Stomach (tissue), 9 donors: Measurements from ENCODE around the gene SACM1L. TPM values are rescaled to one million over a fixed set of nuclear protein-coding genes. Genes with fewer than 3 reads are reported as not detected.

Source experiments
- DNase-seq, 2 donors: peaks; one replicate each; pipeline versions ENCODE4 v3.0.0 to v3.0.0-alpha.2; 2013 to 2019
- H3K27ac ChIP-seq, 5 donors: fragments of 200-600 bp in 4 of 5; sonication (generic) in 4 of 5; one replicate each; pipeline ENCODE4 v1.5.1; 2013 to 2019; ENCODE audit warnings: mild to moderate bottlenecking in 1 of 5, moderate library complexity in 1 of 5
- H3K27me3 ChIP-seq, 3 donors: fragments of 200-600 bp; sonication (generic); one replicate each; pipeline ENCODE4 v1.5.1; 2017 to 2019; ENCODE audit warnings: mixed run types in 1 of 3
- H3K36me3 ChIP-seq, 4 donors: fragments of 200-600 bp; sonication (generic); 1 replicate in 3 of 4; 2 replicates in 1 of 4; pipeline ENCODE4 v1.5.1; 2016 to 2019
- H3K4me1 ChIP-seq, 4 donors: fragments of 200-600 bp; sonication (generic); one replicate each; pipeline ENCODE4 v1.5.1; 2016 to 2019
- H3K4me3 ChIP-seq, 4 donors: fragments of 200-600 bp; sonication (generic) in 3 of 4; one replicate each; pipeline ENCODE4 v1.5.1; 2016 to 2019; ENCODE audit warnings: mild to moderate bottlenecking in 1 of 4
- H3K9me3 ChIP-seq, 4 donors: fragments of 200-600 bp; sonication (generic); one replicate each; pipeline ENCODE4 v1.5.1; 2016 to 2019
- EP300 ChIP-seq: sonication (generic); formaldehyde crosslinking; IDR thresholded peaks from one replicate; pipeline ENCODE4 v1.6.1; 2017; ENCODE audit warnings: antibody characterized with exemption
- POLR2A ChIP-seq, 4 donors: fragments of 450-650 bp; IDR thresholded peaks; one replicate each; pipeline ENCODE4 v1.6.1; 2016; ENCODE audit warnings: antibody characterized with exemption in 4 of 4, control low read depth in 2 of 4, mild to moderate bottlenecking in 1 of 4, moderate library complexity in 1 of 4
- POLR2AphosphoS5 ChIP-seq, 3 donors: sonication (generic); formaldehyde crosslinking; IDR thresholded peaks; one replicate each; pipeline ENCODE4 v1.6.1; 2016; ENCODE audit warnings: antibody characterized with exemption in 3 of 3
- WGBS, 5 donors: extraction: QIAGEN DNeasy Blood & Tissue Kit in 3 of 5; methylation state at CpG; one replicate each; pipeline versions ENCODE4 v1.1.5 to v1.1.7; 2013 to 2018; 5-methylcytosine and 5-hydroxymethylcytosine counted together
- intact Hi-C: fragments of 100-400 bp; cut with DNase I; formaldehyde crosslinking; loops from one replicate; pipeline ENCODE4 v1.15.1; 2023; ENCODE audit warnings: low total_unique reads
- polyA plus RNA-seq, 3 donors: library from polyadenylated mRNA; stranded (reverse); fragments of 200-250 nt; gene quantifications; one replicate each; pipeline ENCODE4 v1.2.3, GENCODE V29; 2013
- total RNA-seq, 5 donors: library from RNA; depleted of rRNA; stranded (reverse); fragments of >200 nt; gene quantifications; one replicate each; pipeline versions ENCODE4 v1.1.0 to v1.2.3, GENCODE V29; 2014 to 2016
- TF ChIP-seq, protein P1 (sequence below), 7 experiments: fragments of 450-650 bp in 4 of 7; fragments of 200-600 bp in 3 of 7; sonication (generic) in 3 of 7; IDR thresholded peaks; one replicate each; pipeline ENCODE4 v1.5.1; 2016 to 2019; ENCODE audit warnings: antibody characterized with exemption in 7 of 7, control low read depth in 2 of 7, mild to moderate bottlenecking in 1 of 7
- donor health status: healthy with polysubstance abuse.
- donor health status: Bipolar disorder and iron deficiency.
- donor health status: healthy.

SACM1L gene
- total and polyA plus RNA-seq, 8 donors = 9.8 to 118 (median 30.8) TPM

DNA sequence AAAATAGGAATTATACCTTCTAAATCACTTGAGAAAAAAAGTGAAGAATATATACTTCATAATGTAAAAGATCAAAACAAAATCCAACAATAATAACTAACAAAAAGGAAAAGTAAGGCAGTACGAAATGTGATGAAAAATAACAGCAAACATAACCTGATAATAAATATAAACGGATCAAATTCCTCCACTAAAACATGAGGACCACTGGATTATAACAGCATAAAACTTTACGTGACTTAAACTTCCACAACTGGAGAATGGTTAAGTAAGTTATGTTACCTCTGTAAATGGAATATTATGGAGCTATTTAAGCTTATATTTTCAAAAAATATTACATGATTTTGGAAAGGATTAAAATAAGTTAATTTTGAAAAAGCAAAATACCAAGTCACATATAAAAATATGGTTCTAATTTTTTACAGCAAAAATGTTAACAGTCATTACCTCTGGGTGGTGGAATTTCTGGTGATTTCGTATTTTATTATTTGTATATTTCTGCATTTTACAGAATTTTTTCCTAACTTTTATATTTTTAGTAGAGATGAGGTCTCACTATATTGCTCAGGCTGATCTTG, 100.1 kb downstream of the SACM1L start:
- no peak for DNase-seq
- Histone ChIP-seq H3K4me3 (no peak overlapping the region), H3K36me3 (no peaks in the 10 kb centered on the region), H3K9me3 (peaks cover 8 to 14% (median 9%) of the 10 kb centered on the region in 4 donors), H3K27me3 (peaks cover 0 to 16% (median 2%) of the 10 kb centered on the region in 3 donors), H3K27ac (no peak overlapping the region), H3K4me1 (no peaks in the 10 kb centered on the region)
- 81 to 94% (median 88%) methylated on average over 4 of the region's 4 CpGs for WGBS, 5 donors
- no peak for TF ChIP-seq POLR2AphosphoS5 (IDR thresholded peaks at IDR 0.05)
- no peak for TF ChIP-seq EP300
- TF ChIP-seq, protein P1, sequence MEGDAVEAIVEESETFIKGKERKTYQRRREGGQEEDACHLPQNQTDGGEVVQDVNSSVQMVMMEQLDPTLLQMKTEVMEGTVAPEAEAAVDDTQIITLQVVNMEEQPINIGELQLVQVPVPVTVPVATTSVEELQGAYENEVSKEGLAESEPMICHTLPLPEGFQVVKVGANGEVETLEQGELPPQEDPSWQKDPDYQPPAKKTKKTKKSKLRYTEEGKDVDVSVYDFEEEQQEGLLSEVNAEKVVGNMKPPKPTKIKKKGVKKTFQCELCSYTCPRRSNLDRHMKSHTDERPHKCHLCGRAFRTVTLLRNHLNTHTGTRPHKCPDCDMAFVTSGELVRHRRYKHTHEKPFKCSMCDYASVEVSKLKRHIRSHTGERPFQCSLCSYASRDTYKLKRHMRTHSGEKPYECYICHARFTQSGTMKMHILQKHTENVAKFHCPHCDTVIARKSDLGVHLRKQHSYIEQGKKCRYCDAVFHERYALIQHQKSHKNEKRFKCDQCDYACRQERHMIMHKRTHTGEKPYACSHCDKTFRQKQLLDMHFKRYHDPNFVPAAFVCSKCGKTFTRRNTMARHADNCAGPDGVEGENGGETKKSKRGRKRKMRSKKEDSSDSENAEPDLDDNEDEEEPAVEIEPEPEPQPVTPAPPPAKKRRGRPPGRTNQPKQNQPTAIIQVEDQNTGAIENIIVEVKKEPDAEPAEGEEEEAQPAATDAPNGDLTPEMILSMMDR (IDR thresholded peaks at IDR 0.05) = no peak
- no peak for TF ChIP-seq POLR2A (IDR thresholded peaks at IDR 0.05)
- intact Hi-C loops = no loop called here

DNA sequence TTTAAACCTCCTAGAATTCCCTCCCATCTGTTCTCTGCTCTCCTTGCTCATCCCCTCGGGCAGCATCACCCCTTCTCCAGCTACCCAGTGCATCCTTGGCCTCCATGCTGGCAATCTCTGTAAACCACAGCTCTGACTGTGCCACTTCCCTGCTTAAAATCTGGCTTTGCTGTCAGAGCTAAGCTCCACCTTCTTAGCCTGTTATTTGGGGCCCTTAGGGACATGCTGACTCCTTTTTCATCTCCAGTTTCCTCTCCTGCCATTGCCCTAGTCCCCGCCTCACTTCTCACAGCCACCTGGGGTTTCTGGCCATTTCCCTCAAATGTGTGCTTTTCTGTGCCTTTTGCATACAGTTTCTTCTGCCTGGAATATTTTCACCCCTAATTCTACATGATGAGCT, 101.4 kb downstream of the SACM1L start:
- Histone ChIP-seq H3K27me3 (peaks cover 0 to 29% (median 8%) of the 10 kb centered on the region in 3 donors), H3K36me3 (no peaks in the 10 kb centered on the region), H3K4me3 (no peak overlapping the region), H3K9me3 (peaks cover 8 to 9% (median 8%) of the 10 kb centered on the region in 4 donors), H3K4me1 (peaks cover 0 to 5% (median 2%) of the 10 kb centered on the region in 4 donors), H3K27ac (no peak overlapping the region)
- WGBS, 5 donors = 73 to 83% (median 77%) methylated on average over 2 of the region's 2 CpGs
- intact Hi-C loops = no loop called here
- no peak for DNase-seq
- no peak for TF ChIP-seq EP300
- TF ChIP-seq POLR2AphosphoS5 (IDR thresholded peaks at IDR 0.05) = no peak
- TF ChIP-seq, protein P1 (IDR thresholded peaks at IDR 0.05) = no peak
- TF ChIP-seq POLR2A (IDR thresholded peaks at IDR 0.05) = no peak

DNA sequence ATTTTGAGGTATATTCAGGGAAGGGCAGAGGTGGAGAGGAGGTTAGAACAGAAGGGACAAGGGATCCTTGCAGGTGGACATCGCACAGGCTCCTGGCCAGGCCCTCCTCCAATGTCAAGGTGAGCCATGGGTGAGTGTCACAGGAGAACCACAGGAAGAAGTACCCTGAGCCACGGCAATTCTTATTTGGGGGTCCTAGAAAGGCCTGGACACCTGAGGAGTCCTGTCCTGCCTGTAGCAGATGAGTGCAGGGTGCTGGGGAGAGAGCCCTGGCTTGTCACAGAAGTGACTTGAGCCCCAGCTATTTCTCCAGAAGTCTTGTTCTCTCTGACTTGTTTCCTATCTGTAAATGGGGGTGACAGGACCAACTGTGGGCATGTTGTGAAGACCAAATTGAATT, 102.8 kb downstream of the SACM1L start:
- no peak for DNase-seq
- TF ChIP-seq EP300 (no peak), POLR2A (IDR thresholded peaks at IDR 0.05) (no peak)
- H3K27ac ChIP-seq = no peak overlapping the region
- peaks cover 8 to 9% (median 8%) of the 10 kb centered on the region in 4 donors for H3K9me3 ChIP-seq
- peaks cover 0 to 43% (median 22%) of the 10 kb centered on the region in 3 donors for H3K27me3 ChIP-seq
- peaks cover 10 to 19% (median 16%) of the 10 kb centered on the region in 4 donors for H3K4me1 ChIP-seq
- intact Hi-C loops = no loop called here
- H3K4me3 ChIP-seq = no peak overlapping the region
- H3K36me3 ChIP-seq = no peaks in the 10 kb centered on the region
- 91 to 100% (median 94%) methylated on average over 2 of the region's 2 CpGs for WGBS, 5 donors

DNA sequence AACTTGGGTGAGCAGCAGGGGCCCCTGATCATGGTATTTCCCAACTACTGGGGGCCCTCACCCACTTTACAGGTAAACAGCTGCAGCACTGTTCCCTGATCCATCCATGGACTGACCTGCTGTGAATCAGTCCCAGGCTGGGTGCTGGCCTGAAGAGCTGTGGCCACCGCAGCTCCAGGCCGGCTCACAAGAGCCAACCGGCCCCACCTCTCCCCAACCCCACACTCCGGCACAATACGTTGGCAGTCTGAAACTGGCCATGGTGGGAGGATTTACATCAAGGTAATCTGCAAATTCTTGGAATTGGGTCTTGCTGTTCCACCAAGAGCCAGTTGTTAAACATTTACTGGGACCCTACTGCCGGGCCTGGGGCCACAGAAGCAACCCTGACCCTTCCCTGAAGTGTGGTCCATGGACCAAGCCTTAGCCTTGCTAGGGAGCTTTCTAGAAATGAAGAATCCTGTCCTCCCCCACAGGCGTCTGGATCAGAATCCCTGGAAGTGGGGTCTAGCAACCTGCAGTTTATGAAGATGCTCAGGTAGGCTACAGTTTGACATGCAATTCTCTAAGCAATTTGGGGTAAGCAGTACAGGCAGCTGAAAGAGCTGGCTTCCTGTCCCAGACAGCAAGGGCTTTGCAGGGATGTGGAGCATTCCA, 103.4 kb downstream of the SACM1L start:
- TF ChIP-seq POLR2AphosphoS5 (IDR thresholded peaks at IDR 0.05) (no peak), EP300 (no peak)
- peaks cover 0 to 49% (median 26%) of the 10 kb centered on the region in 3 donors for H3K27me3 ChIP-seq
- intact Hi-C loops = no loop called here
- H3K36me3 ChIP-seq = no peaks in the 10 kb centered on the region
- H3K4me1 ChIP-seq = peaks cover 10 to 20% (median 16%) of the 10 kb centered on the region in 4 donors
- WGBS, 5 donors = 80 to 95% (median 90%) methylated on average over 2 to 7 of the region's 7 CpGs
- H3K4me3 ChIP-seq = no peak overlapping the region
- H3K9me3 ChIP-seq = peaks cover 8 to 9% (median 8%) of the 10 kb centered on the region in 4 donors
- no peak for DNase-seq
- no peak overlapping the region for H3K27ac ChIP-seq

DNA sequence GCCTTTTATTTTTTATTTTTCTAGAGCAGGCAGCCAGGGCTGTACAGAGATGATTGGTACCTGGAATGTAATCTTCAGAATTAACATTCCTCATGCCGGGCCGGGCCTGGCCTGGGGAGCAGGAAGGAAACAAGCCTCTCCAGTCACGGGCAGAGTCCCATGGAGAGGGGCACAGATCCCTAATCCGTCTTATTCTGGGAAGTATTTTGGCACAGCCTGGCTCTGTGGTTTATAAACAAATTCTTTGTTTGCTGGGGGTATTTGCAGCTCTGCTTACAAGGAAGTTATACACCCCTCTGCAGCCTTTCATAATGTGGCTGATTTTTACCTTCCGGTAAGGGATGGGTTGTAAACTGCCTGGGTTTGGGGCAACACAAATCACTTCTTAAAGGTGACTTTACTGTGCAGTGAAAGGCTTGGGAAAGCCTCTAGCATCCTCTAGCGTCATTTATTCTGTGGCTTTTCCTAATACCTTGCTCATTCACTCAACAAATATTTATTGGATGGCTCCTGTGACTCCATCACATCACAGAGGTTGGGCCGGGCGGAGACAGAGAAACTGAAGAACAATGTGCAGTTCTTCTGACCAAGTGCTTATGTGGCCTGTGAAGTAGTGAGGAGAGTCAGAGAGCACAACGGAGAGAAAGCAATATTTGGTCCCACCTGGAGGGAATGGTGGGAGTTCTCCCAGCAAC, 104.4 kb downstream of the SACM1L start:
- 48 to 69% (median 53%) methylated on average over 9 of the region's 9 CpGs for WGBS, 5 donors
- no peak for DNase-seq
- H3K27me3 ChIP-seq = peaks cover 0 to 59% (median 26%) of the 10 kb centered on the region in 3 donors
- H3K4me1 ChIP-seq = peaks cover 10 to 20% (median 16%) of the 10 kb centered on the region in 4 donors
- no peak overlapping the region for H3K4me3 ChIP-seq
- H3K9me3 ChIP-seq = peaks cover 8 to 9% (median 8%) of the 10 kb centered on the region in 4 donors
- no peak overlapping the region for H3K27ac ChIP-seq
- H3K36me3 ChIP-seq = no peaks in the 10 kb centered on the region
- TF ChIP-seq EP300 = no peak
- no peak for TF ChIP-seq POLR2A (IDR thresholded peaks at IDR 0.05)
- TF ChIP-seq, protein P1 (IDR thresholded peaks at IDR 0.05) = no peak
- no peak for TF ChIP-seq POLR2AphosphoS5 (IDR thresholded peaks at IDR 0.05)
- intact Hi-C loops = no loop called here
